CD4-positive, alpha-beta T cell treated with Interferon gamma for 1 hour (primary cell): Measurements from ENCODE around the gene VRK3.
"Not testable (repeated sequence)": the region's sequence is repeated elsewhere in the genome, so short reads cannot be mapped to it uniquely, and the experiment has no call there.

Experiments used
- DNase-seq: peaks from one replicate; pipeline ENCODE4 v3.0.0-alpha.2; 2020

Gene VRK3

GRCh38 chr19:49953416-49953815, 71.8 kb downstream of the VRK3 start:
- DNase-seq = no peak

GRCh38 chr19:49952906-49953305, 72.3 kb downstream of the VRK3 start:
- no peak for DNase-seq

- no peak for DNase-seq
Measured at GRCh38 chr19:49952479-49952836, 72.7 kb downstream of the VRK3 start.

GRCh38 chr19:49951806-49952478, 73.2 kb downstream of the VRK3 start:
- no peak for DNase-seq

- no peak for DNase-seq
Measured at GRCh38 chr19:49950956-49951526, 74.1 kb downstream of the VRK3 start.

- DNase-seq = no peak
Measured at GRCh38 chr19:49950590-49950948, 74.6 kb downstream of the VRK3 start.

- no peak for DNase-seq
Measured at GRCh38 chr19:49949742-49950589, 75.2 kb downstream of the VRK3 start.

- no peak for DNase-seq
Measured at GRCh38 chr19:49946415-49946814, 78.8 kb downstream of the VRK3 start.

- DNase-seq = not testable (repeated sequence)
Measured at GRCh38 chr19:49944567-49944966, 80.6 kb downstream of the VRK3 start.

- no peak for DNase-seq
Measured at GRCh38 chr19:49940482-49940791, 84.7 kb downstream of the VRK3 start.

- no peak for DNase-seq
Measured at GRCh38 chr19:49939721-49940481, 85.3 kb downstream of the VRK3 start.

GRCh38 chr19:49938662-49939061, 86.5 kb downstream of the VRK3 start:
- no peak for DNase-seq

- peak; percentile 65 for DNase-seq
Measured at GRCh38 chr19:49937750-49938381, 87.3 kb downstream of the VRK3 start.

- no peak for DNase-seq
Measured at GRCh38 chr19:49936549-49936948, 88.6 kb downstream of the VRK3 start.

GRCh38 chr19:49933643-49934042, 91.5 kb downstream of the VRK3 start:
- DNase-seq = no peak

GRCh38 chr19:49932731-49933131, 92.4 kb downstream of the VRK3 start:
- DNase-seq = peak; percentile 52

GRCh38 chr19:49932041-49932451, 93.1 kb downstream of the VRK3 start:
- no peak for DNase-seq

- no peak for DNase-seq
Measured at GRCh38 chr19:49931293-49932040, 93.7 kb downstream of the VRK3 start.

GRCh38 chr19:49930483-49931011, 94.6 kb downstream of the VRK3 start:
- peak; percentile 32 for DNase-seq

GRCh38 chr19:49929611-49930482, 95.3 kb downstream of the VRK3 start:
- DNase-seq = peak; percentile 97

GRCh38 chr19:49929121-49929610, 96.0 kb downstream of the VRK3 start, which contains the start of the genes ATF5 and NUP62:
Gene ATF5 (plus strand): TSS chr19:49929205. CDS start chr19:49930851, 1,646 bp downstream.
Gene NUP62 (minus strand): TSS chr19:49929504. CDS start chr19:49909807, 19,697 bp downstream.
- DNase-seq = peak; percentile 89
